Activated CD4-positive, alpha-beta T cell treated with anti-CD3 and anti-CD28 coated beads for 1 hour (primary cell): ENCODE data around the gene STX1A.
"Not testable (repeated sequence)": the region's sequence is repeated elsewhere in the genome, so short reads cannot be mapped to it uniquely, and the experiment has no call there.

Experiments used
- DNase-seq: peaks from one replicate; pipeline ENCODE4 v3.0.0-alpha.2; 2020

STX1A gene

DNA sequence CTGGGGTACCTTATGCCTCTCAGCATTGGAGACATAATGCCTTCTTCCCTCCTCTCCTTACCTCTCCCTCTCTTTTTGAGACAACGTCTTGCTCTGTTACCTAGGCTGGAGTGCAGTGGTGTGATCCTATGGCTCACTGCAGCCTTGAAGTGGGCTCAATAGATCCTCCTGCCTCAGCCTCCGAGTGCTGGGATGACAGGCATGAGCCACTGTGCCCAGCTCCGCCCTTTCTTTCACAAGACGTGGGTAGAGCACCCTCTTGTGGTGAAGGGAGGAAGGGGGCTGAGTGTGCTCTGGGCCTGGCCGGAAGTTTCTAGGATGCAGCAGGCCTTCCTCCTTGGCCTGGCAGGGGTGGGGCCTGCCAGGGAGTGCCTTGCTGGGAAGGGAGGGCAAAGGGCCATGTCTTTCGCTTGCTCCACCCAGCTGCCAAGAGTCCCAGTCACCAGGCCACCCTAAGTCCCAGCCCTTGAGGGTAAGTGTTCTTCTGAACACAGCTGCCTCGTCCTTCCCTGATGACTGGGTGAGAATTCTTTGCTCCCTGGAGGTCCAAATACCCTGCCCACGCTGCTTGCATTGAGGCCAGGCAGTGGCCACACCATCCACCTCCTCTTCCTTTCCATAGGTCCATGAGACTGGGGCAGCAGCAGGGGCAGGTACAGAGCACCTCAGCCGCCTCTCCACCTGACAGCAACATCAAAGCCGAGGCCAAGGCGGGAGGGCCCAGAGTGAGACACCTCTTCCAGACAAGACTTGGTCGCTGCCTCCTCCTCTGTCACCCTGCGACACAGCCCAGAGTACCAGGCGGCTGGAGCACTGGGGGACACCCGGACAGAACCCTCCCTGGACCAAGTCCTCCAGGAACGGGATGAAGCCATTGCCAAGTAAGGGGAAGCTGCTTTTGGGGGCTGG is 15.4 kb upstream of the STX1A start:
- peak; percentile 68 for DNase-seq

DNA sequence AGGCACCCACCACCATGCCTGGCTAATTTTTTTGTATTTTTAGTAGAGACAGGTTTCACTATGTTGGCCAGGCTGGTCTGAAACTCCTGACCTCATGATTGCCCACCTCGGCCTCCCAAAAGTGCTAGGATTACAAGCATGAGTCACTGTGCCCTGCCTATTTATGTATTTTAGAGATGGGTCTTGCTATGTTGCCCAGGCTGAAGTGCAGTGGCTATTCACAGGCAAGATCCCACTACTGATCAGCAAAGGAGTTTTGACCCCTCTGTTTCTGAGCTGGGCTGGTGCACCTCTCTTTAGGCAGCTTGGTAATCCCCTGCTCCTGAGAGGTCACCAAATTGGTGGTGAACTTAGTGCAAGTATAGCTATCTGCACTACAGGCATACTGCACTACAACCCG is 12.9 kb upstream of the STX1A start:
- no peak for DNase-seq

DNA sequence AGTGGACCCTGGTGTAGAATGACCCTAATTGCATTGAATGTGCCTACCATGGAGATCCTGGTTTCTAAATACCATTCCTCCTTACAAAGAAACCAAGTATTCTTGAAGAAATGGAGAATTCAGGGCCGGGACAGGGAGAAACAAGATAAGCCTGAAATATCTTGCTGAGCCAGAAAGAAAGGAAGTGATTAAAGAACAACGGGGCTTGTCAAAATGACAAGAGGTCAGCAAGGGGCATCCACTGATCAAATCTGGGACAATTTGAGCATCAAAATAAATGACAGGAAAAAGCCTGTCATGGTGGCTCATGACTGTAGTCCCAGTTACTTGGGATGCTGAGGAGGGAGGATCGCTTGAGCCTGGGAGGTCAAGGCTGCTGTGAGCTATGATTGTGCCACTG is 11.0 kb upstream of the STX1A start:
- no peak for DNase-seq

DNA sequence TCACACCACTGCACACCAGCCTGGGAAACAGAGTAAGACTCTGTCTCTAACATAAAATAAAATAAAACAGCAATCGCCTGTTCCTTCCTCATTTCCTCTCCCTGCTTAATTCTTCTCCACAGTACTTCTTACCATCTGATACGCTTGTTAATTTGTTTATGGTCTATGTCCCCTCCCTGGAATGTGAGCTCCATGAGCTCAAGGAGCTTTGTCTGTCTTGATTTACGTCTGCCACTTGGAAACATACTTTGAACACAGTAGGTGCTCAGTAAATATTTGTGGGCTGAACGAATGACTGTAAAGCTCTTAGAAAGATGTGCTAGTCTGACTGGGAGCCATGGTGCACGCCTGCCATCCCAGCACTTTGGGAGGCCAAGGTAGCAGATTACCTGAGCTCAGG is 9.1 kb upstream of the STX1A start:
- no peak for DNase-seq

DNA sequence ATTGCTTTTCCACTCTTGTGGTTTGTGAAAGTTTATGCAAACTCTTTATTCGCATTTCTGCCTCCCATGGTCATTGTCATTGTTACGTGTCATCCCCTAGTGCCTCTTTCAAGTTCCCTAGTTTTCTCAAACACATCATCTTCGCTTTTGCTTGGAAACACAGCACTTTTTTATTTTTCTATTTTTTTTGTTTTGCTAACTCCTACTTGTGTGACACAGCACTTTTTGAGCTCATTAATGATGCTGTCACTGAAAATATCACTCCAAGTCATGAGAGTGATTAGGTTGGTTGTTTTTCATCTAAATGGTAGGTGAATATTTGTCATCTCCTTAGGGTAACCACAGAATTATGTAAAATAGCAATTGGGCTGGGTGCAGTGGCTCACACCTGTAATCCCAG is 8.5 kb upstream of the STX1A start:
- DNase-seq, result no peak

DNA sequence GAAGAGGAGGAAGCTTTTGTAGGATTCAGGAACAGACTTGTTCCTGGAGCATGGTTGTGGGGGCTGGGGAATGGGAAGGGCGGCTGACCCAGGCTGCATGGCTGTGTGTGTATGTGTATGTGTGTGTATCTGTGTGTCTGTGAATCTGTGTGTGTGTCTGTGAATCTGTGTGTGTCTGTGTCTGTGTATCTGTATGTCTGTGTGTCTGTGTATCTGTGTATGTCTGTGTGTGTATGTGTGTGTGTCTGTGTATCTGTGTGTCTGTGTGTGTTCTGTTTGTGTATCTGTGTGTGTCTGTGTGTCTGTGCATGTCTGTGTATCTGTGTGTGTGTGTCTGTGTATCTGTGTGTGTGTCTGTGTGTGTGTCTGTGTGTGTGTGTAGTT is 6.6 kb upstream of the STX1A start:
- DNase-seq, result no peak

DNA sequence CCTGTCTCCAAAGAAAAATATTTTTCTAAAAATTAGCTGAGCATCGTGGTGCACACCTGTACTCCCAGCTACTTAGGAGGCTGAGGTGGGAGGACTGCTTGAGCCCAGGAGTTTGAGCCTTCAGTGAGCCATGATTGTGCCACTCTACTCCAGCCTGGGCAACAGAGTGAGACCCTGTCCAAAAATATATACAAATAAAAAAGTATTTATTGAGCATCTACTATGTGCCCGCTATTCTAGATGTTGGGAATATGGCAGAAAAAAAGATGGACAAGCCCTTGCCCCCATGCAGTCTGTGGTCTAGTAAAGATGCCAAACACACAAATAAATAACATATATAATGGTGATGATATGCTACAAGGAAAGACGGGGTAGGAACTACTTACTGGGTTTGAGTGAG is 4.3 kb upstream of the STX1A start:
- DNase-seq, result no peak

DNA sequence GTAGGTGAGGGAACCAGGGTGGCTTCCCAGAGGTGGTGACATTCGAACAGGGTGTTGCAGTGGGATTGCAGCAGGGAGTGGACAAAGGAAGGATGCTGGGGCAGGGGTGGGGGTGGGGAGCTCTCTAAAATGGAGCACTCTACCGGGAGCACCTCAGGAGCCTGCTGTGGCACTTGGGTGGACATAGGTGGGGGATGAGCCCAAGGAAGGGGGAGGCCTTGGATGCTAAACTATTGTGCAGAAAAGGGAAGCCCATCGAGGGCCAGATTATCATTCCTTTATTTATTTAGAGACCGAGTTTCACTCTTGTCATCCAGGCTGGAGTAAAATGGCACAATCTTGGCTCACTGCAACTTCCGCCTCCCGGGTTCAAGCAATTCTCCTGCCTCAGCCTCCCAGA is 3.3 kb upstream of the STX1A start:
- DNase-seq, result no peak

DNA sequence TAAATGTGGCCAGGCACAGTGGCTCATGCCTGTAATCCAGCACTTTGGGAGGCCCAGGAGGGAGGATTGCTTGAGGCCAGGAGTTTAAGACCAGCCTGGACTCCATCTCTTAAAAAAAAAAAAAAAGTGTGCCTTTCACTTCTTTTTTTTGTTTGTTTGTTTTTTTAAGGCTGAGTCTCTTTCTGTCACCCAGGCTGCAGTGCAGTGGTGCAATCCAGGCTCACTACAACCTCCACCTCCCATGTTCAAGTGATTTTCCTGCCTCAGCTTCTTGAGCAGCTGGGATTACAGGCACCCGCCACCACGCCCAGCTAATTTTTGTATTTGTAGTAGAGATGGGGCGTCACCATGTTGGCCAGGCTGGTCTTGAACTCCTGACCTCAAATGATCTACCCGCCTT is 2.7 kb upstream of the STX1A start:
- not testable (repeated sequence) for DNase-seq

DNA sequence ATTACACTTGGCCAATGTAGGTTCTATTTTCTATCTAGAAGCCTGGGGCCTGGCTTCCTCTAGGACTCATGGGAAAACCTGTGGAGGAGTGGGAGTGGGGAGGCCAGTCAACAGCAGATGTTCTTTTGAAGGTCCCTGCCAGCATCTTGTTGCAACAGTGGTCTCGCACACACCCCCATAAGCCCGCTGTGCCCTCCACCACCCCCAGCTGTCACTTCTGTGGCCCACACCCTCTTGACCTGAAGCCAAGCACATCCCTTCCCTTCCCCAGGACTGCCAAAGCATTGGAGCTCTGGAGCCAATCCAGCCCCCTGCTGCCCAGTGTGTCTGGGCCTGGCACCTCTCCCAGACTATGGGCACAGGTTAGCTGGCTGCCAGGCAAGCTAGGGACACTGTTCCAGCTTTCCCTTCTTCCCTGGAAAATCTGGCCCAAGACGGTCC is 1.9 kb upstream of the STX1A start:
- DNase-seq, result no peak

DNA sequence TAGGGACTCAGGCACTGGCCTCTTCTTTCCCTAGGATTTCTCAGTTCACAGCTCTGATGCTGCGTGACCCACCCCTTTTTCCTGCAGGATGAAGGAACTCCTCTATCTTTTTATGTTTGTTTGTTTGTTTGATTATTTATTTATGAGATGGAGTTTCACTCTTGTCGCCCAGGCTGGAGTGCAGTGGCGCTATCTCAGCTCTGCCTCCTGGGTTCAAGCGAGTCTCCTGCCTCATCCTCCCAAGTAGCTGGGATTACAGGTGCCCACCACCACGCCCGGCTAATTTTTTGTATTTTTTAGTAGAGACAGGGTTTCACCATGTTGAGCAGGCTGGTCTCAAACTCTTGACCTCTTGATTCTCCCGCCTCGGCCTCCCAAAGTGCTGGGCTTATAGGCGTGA is 974 bp upstream of the STX1A start:
- DNase-seq, result not testable (repeated sequence)

DNA sequence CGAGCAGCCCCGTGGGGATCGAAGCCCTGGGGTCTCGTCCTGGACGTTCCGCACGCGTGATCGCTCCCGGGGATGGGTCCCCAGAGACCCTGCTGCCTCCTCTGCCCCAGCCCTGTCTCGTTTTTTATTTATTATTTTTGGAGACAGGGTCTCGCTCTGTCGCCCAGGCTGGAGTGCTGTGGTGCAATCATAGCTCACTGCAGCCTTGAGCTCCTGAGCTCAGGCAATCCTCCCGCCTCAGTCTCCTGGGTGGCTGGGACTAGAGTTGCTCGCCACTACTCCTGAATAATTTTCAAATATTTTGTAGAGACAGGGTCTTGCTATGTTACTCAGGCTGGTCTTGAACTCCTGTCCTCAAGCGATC is 319 bp upstream of the STX1A start:
- no peak for DNase-seq

DNA sequence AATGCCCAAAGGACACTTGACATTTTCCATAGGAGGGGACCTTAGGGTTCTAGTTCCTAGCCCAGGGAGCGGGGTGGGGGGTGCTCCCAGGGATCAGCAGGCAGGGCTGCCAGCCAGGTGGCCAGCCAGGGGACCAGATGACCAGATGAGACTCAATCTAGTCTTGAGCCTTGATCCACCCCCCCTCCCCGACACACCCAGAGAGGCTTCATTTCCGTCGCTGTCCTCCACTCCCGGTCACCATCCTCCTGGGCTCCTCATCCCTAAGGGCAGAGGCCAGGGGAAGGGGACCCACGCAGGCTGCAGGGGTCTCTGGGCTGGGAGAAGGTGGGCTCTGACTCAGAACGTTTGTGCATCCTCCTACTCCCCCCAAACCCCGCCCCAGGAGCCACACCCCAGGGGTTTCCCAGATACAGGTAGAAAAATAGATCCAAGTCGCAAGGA is 1.0 kb downstream of the STX1A start:
- no peak for DNase-seq

DNA sequence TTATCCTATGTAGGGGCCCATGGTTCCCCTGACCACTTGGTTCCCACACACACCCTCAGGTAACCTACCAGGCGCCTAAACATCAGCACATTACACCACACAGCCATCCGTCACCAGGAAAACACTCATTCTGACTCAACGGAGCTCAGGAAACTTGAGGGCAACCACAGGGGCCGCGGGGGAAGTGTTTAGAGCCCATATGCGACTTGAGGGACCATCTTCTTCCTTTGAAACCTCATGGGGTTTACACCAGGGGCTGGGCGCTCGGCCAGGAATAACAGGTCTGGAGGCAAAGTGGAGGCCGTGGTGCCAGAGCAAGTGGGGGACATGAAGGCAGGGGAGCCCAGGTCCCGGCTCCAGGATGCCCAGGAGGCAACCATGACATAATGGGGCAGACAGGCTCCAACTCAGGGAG is 1.5 kb downstream of the STX1A start:
- DNase-seq, result peak; percentile 59

DNA sequence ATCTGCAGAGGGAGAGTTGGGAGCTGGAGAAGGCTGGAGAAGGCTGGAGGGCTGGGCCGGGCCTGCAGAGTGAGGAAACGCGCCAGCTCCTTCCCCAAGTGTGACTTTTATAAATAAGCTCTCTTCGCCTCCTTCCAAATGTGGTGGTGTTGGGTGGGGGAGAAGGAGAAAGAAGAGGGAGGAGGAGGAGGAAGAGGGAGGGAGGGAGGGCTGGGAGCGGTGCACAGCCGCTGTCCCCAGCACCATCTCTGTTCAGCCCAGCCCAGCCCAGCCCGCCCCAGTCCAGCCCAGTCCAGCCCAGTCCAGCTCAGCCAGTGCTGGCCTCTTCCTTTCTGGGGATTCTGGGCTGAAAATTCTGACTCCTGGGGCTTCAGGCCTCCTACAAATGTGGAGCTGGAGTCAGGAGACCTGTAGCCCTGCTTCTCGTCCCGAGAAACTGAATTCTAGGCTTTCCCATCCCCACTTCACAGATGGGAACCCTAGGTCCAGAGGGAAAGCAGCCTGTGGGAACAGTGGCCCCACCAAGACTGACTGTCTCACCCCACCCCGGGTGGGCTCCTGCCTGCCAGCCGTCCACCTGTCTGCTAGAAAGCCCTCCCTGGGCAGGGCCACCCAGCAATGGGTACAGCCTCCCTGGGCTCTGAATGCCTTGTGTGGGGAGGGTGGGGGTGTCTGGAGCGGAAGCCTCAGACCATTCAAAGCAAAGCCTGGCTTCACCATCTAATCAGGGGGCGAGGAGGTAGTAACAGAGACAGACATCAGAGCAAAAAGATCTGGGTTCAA is 2.3 kb downstream of the STX1A start:
- DNase-seq, result no peak

DNA sequence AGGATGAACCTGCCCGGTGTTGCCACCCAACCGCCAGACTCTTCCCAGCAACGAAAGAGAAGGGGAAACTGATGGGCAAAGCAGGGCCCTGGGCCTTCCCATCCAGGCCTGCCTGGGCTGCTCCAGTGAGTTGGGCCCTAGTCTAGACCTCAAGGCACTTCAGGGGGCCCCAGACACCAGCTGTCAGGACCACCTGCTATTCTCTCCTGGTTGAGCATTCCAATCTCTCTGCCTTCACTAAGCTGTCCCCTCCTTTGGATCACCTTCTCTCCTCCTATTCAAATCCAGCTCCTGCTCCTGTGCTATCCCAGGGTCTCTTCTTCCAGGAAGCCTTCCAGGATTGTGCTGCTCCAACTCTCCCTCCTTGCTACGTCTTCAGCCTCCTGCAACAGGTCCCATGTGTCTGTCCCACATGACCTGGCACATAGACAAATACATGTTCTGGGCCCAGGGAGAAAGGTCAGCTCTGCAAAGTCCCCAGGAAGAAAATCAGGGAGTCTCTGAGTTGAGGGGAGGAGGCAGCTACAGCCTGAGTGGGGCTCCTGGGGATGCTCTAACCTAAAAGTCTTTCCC is 3.1 kb downstream of the STX1A start:
- DNase-seq, result no peak

DNA sequence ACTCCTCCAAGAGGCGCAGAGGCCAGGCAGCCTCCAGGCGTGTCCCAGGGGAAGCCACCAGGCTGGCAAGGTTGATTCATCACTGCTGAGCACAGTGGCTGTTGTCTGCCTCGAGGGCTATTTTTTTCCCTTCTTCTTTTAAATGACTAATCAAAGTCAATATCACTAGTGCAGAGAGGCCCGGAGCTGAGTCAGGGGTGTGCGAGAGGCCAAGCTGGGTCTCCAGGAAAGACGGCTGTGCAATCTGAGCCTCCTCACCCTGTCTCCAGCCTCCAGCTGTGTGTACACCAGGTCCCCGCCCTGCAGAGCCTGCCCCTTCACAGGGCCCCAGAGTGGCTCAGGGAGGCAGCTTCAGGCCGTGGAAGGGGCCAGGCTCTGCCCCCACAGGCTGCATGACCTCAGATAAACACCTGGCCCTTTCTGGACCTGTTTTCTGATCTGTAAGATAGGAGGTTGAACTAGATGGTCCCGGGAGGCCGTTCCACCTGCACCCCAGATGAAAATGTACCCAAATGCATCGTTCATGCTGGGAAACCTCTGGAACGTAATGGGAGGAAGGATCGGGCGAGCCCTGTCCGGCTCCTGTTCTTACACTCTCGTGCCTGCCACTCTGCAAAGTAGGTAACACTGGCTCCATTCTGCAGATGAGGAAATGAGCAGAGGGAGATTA is 3.7 kb downstream of the STX1A start:
- DNase-seq, result no peak

DNA sequence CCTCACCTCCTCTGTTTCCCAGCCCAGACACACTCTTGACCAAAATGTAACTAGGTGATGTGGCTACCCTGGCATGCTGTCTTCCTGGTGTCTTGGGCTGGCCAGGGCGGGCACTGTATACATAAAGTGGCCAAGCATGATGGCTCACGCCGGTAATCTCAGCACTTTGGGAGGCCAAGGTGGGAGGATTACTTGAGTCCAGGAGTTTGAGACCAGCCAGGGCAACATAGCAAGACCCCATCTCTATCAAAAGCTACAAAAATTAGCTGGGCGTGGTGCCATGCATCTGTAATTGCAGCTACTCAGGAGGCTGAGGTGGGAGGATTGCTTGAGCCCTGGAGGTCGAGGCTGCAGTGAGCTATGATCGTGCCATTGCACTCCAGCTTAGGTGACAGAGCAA is 6.2 kb downstream of the STX1A start:
- DNase-seq, result not testable (repeated sequence)

DNA sequence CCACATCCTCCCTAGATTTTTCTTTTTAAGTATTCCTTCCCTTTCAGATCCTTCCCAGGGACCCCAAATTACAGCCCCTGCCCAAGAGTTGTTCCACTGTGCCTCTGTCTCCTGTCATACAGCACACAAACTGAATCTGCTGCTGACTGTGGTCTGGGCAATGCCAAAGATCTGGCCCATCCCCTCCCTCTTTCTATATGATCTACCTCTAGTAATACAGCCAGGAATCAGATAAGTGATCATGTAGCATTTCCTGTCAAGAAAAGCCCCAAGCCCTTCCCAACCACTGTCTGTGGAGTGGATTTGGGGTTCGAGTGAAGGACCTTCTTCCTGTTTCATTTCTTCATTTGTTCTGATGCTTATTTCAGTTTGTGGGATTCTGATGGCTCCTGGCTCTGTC is 6.7 kb downstream of the STX1A start:
- DNase-seq, result no peak

DNA sequence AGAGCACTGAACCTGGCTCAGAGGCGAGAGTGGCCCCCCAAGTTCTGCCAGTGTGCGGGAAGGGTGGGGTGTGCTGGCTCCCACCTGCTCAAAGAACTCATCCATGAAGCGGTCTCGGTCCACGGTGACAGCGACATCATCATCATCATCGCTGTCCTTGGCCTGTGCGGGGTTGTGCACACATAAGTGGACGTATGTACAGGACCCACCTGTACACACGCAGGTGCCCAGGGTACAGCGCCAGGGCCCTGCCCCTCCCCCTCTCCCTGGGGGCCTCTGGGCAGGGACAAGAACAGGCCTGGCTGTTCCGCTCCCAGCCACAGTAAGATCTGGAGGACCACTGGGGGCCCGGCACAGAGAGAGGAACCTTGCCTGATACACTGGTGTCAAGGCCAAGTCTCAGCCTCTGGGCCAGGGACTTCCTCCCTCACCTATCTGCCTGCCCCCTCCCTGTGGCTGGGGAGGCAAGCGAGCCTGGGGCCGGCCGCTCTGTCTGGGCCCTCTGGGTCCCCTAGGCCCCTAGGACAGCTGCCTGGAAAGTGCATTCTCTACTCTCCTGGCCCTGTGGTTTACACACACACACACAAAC is 10.4 kb downstream of the STX1A start:
- DNase-seq, result no peak

DNA sequence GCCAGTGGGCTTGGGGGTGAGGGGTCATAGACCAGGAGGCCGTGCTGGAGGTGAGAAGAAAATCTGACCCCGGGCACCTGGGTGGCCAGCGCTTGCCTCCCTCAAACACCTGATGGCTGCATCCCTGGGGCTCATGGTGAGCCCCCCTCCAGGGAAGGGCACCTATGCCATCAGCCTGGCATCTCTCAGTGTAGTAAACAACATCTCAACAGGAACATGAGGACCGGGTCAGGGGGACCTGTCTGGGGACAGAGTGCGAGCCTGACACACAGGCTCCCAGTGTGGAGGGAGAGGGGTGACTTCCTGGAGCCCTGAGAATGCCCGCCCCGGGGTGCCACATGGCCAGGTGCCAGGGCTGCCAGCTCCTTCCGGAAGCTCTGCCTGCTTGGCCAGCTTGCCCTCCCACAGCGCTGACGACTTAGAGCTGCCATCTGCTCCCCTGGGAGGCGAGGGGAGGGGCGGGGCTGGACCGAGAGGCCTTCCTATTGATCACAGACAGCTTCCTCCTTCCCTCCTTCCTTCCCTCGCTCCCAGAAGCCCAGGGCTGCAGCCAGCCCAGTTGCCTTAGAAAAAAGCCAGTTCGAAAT is 12.3 kb downstream of the STX1A start:
- DNase-seq, result no peak
